ENCODE measurements around the gene CRK.
"Not testable (repeated sequence)": the region's sequence is repeated elsewhere in the genome, so short reads cannot be mapped to it uniquely, and the experiment has no call there.

Gene CRK

GRCh38 chr17:1467898-1468492, 12.0 kb upstream of the CRK start:
- in situ Hi-C loops (cut with MboI; ENCODE audit: low sequenced_read_pairs), result no loop called here

GRCh38 chr17:1467258-1467657, 11.2 kb upstream of the CRK start:
- in situ Hi-C loops (cut with MboI; ENCODE audit: low sequenced_read_pairs), result no loop called here

- in situ Hi-C loops (cut with MboI; ENCODE audit: low sequenced_read_pairs), result no loop called here
Observed at GRCh38 chr17:1464186-1464585, 8.2 kb upstream of the CRK start.

- in situ Hi-C loops (cut with MboI; ENCODE audit: low sequenced_read_pairs), result no loop called here
Observed at GRCh38 chr17:1462164-1463112, 6.4 kb upstream of the CRK start.

- in situ Hi-C loops (cut with MboI; ENCODE audit: low sequenced_read_pairs), result no loop called here
Observed at GRCh38 chr17:1461198-1461944, 5.3 kb upstream of the CRK start.

GRCh38 chr17:1460233-1460632, 4.2 kb upstream of the CRK start:
- in situ Hi-C loops (cut with MboI; ENCODE audit: low sequenced_read_pairs), result no loop called here

- in situ Hi-C loops (cut with MboI; ENCODE audit: low sequenced_read_pairs), result no loop called here
Observed at GRCh38 chr17:1455291-1455796, 688 bp downstream of the CRK start.

GRCh38 chr17:1454541-1454940, 1.5 kb downstream of the CRK start:
- in situ Hi-C loops (cut with MboI; ENCODE audit: low sequenced_read_pairs), result no loop called here

GRCh38 chr17:1453694-1454093, 2.3 kb downstream of the CRK start:
- in situ Hi-C loops (cut with MboI; ENCODE audit: low sequenced_read_pairs), result not testable (repeated sequence)

- in situ Hi-C loops (cut with MboI; ENCODE audit: low sequenced_read_pairs), result no loop called here
Observed at GRCh38 chr17:1452836-1453235, 3.2 kb downstream of the CRK start.

- in situ Hi-C loops (cut with MboI; ENCODE audit: low sequenced_read_pairs), result not testable (repeated sequence)
Observed at GRCh38 chr17:1450261-1450660, 5.8 kb downstream of the CRK start.

- in situ Hi-C loops (cut with MboI; ENCODE audit: low sequenced_read_pairs), result no loop called here
Observed at GRCh38 chr17:1449412-1449967, 6.5 kb downstream of the CRK start.

- in situ Hi-C loops (cut with MboI; ENCODE audit: low sequenced_read_pairs), result no loop called here
Observed at GRCh38 chr17:1447052-1447451, 9.0 kb downstream of the CRK start.

GRCh38 chr17:1446201-1446600, 9.8 kb downstream of the CRK start:
- in situ Hi-C loops (cut with MboI; ENCODE audit: low sequenced_read_pairs), result no loop called here

GRCh38 chr17:1445695-1446094, 10.3 kb downstream of the CRK start:
- in situ Hi-C loops (cut with MboI; ENCODE audit: low sequenced_read_pairs), result not testable (repeated sequence)

- in situ Hi-C loops (cut with MboI; ENCODE audit: low sequenced_read_pairs), result not testable (repeated sequence)
Observed at GRCh38 chr17:1442721-1443120, 13.3 kb downstream of the CRK start.

GRCh38 chr17:1442187-1442586, 13.8 kb downstream of the CRK start:
- in situ Hi-C loops (cut with MboI; ENCODE audit: low sequenced_read_pairs), result no loop called here

- in situ Hi-C loops (cut with MboI; ENCODE audit: low sequenced_read_pairs), result no loop called here
Observed at GRCh38 chr17:1440921-1441320, 15.1 kb downstream of the CRK start.

- in situ Hi-C loops (cut with MboI; ENCODE audit: low sequenced_read_pairs), result no loop called here
Observed at GRCh38 chr17:1438593-1439083, 17.4 kb downstream of the CRK start.

- in situ Hi-C loops (cut with MboI; ENCODE audit: low sequenced_read_pairs), result no loop called here
Observed at GRCh38 chr17:1435326-1435725, 20.7 kb downstream of the CRK start.

GRCh38 chr17:1434150-1434549, 21.9 kb downstream of the CRK start:
- in situ Hi-C loops (cut with MboI; ENCODE audit: low sequenced_read_pairs), result no loop called here

Measured in HL-60/S4 treated with phorbol 12-myristate 13-acetate at 8.2 ng/mL for 4 days and 3 days (cell line).